Brain pericyte (primary cell): ENCODE data around the gene OR4C15.

Experiments used
- DNase-seq: peaks from one replicate; pipeline ENCODE4 v3.0.0-alpha.2; 2012; ENCODE audit warnings: low read depth, low spot score

OR4C15 gene

DNA sequence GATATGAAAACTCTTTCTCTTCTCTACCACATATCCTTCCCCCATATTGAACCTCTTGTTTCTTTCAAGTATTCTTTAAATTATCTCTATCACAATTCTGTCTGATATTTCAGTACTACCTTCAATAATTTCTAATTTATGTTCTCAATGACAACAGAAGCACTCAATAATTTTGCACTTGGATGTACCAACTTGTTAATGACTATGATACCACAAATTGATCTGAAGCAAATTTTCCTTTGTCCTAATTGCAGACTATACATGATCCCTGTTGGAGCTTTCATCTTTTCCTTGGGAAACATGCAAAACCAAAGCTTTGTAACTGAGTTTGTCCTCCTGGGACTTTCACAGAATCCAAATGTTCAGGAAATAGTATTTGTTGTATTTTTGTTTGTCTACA, at the start of gene OR4C15:
TSS of gene OR4C15 (plus strand) at position 301 of the 400 bp plus-strand sequence. CDS start at position 301, 0 bp downstream.
- DNase-seq, result no peak

DNA sequence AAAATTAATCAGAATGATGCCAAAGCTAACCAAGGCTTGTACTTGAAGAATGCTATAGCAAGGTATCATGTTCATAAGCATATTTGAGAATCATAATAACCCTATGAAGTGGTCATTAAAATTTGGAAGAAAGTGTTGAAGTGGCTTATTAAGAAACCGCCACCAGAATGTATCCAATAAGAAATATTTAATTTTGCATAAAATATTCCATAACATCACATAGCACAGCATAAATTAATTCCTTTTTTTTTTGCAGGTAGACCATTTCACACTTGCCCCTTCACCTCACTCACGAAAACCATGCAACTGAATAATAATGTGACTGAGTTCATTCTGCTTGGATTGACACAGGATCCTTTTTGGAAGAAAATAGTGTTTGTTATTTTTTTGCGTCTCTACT, 17.6 kb downstream of the OR4C15 start, which contains the start of gene OR4C16:
TSS of gene OR4C16 (plus strand) at position 301 of the 400 bp plus-strand sequence. CDS start at position 301, 0 bp downstream.
- DNase-seq, result no peak

DNA sequence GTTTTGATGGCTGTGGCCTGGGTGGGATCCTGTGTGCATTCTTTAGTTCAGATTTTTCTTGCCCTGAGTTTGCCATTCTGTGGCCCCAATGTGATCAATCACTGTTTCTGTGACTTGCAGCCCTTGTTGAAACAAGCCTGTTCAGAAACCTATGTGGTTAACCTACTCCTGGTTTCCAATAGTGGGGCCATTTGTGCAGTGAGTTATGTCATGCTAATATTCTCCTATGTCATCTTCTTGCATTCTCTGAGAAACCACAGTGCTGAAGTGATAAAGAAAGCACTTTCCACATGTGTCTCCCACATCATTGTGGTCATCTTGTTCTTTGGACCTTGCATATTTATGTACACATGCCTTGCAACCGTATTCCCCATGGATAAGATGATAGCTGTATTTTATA, 18.3 kb downstream of the OR4C15 start:
- DNase-seq, result no peak
